Hepatocyte (in vitro differentiated cells): ENCODE measurements around the gene USP28.

Source experiments
- EZH2 ChIP-seq: fragments of 200-600 bp; sonication (generic); IDR thresholded peaks from 2 replicates; pipeline ENCODE4 v1.6.1; 2016; ENCODE audit warnings: antibody characterized with exemption, mild to moderate bottlenecking, borderline replicate concordance
- EZH2phosphoT487 ChIP-seq: fragments of 200-600 bp; sonication (generic); IDR thresholded peaks from one replicate; pipeline ENCODE4 v1.6.1; 2018; ENCODE audit warnings: antibody characterized with exemption, mild to moderate bottlenecking, low read depth, moderate library complexity; ENCODE audit not compliant: unreplicated experiment, severe bottlenecking
- TF ChIP-seq, protein P1 (sequence below): fragments of 200-600 bp; sonication (generic); IDR thresholded peaks from 2 replicates; pipeline ENCODE4 v1.5.1; 2016; ENCODE audit warnings: antibody characterized with exemption, mild to moderate bottlenecking; ENCODE audit not compliant: poor library complexity

GRCh38 chr11:113874581-113875233 lies 665 bp downstream of the USP28 start:
- TF ChIP-seq, protein P1, sequence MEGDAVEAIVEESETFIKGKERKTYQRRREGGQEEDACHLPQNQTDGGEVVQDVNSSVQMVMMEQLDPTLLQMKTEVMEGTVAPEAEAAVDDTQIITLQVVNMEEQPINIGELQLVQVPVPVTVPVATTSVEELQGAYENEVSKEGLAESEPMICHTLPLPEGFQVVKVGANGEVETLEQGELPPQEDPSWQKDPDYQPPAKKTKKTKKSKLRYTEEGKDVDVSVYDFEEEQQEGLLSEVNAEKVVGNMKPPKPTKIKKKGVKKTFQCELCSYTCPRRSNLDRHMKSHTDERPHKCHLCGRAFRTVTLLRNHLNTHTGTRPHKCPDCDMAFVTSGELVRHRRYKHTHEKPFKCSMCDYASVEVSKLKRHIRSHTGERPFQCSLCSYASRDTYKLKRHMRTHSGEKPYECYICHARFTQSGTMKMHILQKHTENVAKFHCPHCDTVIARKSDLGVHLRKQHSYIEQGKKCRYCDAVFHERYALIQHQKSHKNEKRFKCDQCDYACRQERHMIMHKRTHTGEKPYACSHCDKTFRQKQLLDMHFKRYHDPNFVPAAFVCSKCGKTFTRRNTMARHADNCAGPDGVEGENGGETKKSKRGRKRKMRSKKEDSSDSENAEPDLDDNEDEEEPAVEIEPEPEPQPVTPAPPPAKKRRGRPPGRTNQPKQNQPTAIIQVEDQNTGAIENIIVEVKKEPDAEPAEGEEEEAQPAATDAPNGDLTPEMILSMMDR: no peak
- TF ChIP-seq EZH2: no peak
- TF ChIP-seq EZH2phosphoT487: no peak
